Activated T-helper 2 cell treated with anti-CD3 and anti-CD28 coated beads, Interferon-gamma antibody, Interleukin-2, Interleukin-4, amounts not matched to agents 10 μg/mL and 5 μg/mL and 100 μg/mL, durations not matched to agents 14 hours and 24 hours and 36 hours (primary cell): ENCODE results near the gene MICB. TPM values are rescaled to one million over a fixed set of nuclear protein-coding genes. Genes with fewer than 3 reads are reported as not detected.
"Not testable (repeated sequence)": the region's sequence is repeated elsewhere in the genome, so short reads cannot be mapped to it uniquely, and the experiment has no call there.

Experiments used
- DNase-seq: peaks from one replicate; pipeline ENCODE4 v3.0.0; 2021; ENCODE audit warnings: low spot score
- H3K27ac Mint-ChIP-seq: one replicate; pipeline ENCODE4 v1.8.0; 2021; ENCODE audit warnings: mixed read lengths
- H3K27me3 Mint-ChIP-seq: one replicate; pipeline ENCODE4 v1.8.0; 2021; ENCODE audit warnings: low read depth, mixed read lengths
- H3K36me3 Mint-ChIP-seq: one replicate; pipeline ENCODE4 v1.8.0; 2021; ENCODE audit warnings: low read depth, mixed read lengths
- H3K4me1 Mint-ChIP-seq: one replicate; pipeline ENCODE4 v1.8.0; 2021; ENCODE audit warnings: low read depth, mixed read lengths
- H3K4me3 Mint-ChIP-seq: one replicate; pipeline ENCODE4 v1.8.0; 2021; ENCODE audit warnings: low read depth, mild to moderate bottlenecking, moderate library complexity, mixed read lengths
- H3K9me3 Mint-ChIP-seq: one replicate; pipeline ENCODE4 v1.8.0; 2021; ENCODE audit warnings: mixed read lengths
- intact Hi-C: fragments of 100-400 bp; cut with micrococcal nuclease; formaldehyde crosslinking; loops from one replicate; pipeline ENCODE4 v1.15.1; 2023
- total RNA-seq: library from RNA; stranded (reverse); gene quantifications from 2 replicates; pipeline ENCODE4 v1.2.3, GENCODE V29; 2022

MICB gene
- 30.6 and 31.5 TPM in 2 replicates for total RNA-seq

DNA sequence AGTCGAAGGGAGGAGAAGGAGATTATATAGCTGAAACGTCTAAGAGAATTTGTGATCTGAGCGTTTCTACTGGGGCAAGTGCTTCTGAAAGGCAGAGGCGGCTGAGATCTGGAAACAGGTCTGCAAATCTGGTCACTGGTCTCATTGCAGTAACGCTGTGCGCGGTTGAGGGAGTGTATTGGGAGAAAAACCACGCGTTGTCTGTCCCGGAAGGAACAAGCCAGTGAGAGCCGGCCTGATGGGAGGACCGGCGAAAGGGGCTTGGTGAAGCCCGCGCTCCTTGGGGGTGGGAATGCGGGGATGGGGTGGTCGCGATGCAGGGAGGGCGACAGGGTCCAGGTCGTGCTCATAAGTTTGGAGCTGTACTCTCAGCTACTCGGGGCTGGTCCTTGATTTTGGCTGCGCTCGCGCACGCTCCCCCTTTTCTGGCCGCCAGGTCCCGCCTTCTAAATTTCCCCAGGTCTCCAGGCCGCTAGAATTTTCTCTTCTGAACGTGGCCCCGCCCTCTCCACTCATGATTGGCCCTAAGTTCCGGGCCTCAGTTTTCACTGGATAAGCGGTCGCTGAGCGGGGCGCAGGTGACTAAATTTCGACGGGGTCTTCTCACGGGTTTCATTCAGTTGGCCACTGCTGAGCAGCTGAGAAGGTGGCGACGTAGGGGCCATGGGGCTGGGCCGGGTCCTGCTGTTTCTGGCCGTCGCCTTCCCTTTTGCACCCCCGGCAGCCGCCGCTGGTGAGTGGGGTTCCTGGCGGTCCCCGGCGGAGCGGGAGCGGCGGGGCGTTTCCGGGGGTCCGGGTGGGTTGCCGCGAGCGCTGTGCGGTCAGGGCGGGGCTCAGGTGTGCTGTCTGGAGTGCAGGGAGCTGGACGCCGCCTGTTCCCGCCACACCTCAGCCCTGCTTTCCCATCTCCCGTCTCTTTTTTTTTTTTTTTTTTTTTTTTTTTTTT is at the start of gene MICB:
Gene MICB, plus strand, starts transcription at position 615 of the 946 bp plus-strand sequence. Its CDS starts 49 bp downstream, at position 664.
- Mint-ChIP-seq H3K27ac (peak within 1 kb of the TSS; percentile 89), H3K4me3 (peak within 1 kb of the TSS; percentile 89), H3K9me3 (no peaks in the 10 kb centered on the region), H3K36me3 (peaks cover 23% of the 10 kb centered on the region), H3K27me3 (no peaks in the 10 kb centered on the region), H3K4me1 (peaks cover 52% of the 10 kb centered on the region)
- intact Hi-C loops, result loop anchor here (10.0 kb wide), 1 partner anchor 337 kb away; no protein-coding TSS in a partner anchor
- peak; percentile 79 for DNase-seq

DNA sequence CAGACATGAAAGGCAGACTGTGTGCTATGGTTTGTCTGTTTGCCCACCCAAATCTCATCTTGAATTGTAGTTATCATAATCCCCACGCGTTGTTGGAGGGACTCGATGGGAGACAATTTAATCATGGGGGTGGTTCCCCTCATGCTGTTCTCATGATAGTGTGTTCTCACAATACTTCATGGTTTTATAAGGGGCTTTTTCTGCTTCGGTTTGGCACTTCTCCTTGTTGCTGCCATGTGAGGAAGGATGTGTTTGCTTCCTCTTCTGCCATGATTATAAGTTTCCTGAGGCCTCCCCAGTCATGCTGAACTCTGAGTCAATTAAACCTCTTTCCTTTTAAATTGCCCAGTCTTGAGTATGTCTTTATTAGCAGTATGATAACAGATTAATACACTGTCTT is 47.2 kb upstream of the MICB start:
- DNase-seq, result no peak
- peaks cover 8% of the 10 kb centered on the region for H3K9me3 Mint-ChIP-seq
- intact Hi-C loops, result no loop called here
- H3K27ac Mint-ChIP-seq, result no peak overlapping the region
- H3K27me3 Mint-ChIP-seq, result peaks cover 53% of the 10 kb centered on the region
- no peak overlapping the region for H3K4me3 Mint-ChIP-seq
- no peaks in the 10 kb centered on the region for H3K4me1 Mint-ChIP-seq
- H3K36me3 Mint-ChIP-seq, result no peaks in the 10 kb centered on the region

GRCh38 chr6:31452859-31453258 is 45.1 kb upstream of the MICB start:
- peaks cover 8% of the 10 kb centered on the region for H3K9me3 Mint-ChIP-seq
- intact Hi-C loops, result no loop called here

DNA sequence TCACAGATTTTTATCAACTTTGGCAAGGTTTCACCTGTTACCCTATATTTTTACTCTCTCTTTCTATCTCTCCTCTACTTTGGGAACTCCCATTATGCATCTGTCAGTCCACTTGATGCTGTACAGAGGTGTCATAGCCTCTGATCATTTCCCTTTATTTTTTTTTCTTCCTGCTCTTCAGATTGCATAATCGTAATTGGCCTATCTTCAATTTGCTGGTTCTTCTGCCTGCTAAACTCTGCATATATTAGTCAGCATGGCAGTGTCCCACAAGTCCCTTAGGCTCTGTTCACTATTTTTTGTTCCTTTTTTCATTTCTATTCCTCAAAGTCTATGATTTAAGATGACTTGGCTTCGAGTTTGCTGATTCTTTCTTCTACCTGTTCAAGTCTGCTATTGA is 44.7 kb upstream of the MICB start:
- H3K36me3 Mint-ChIP-seq, result no peaks in the 10 kb centered on the region
- H3K4me1 Mint-ChIP-seq, result no peaks in the 10 kb centered on the region
- H3K27me3 Mint-ChIP-seq, result peaks cover 58% of the 10 kb centered on the region
- intact Hi-C loops, result no loop called here
- no peak for DNase-seq
- H3K27ac Mint-ChIP-seq, result no peak overlapping the region
- peaks cover 8% of the 10 kb centered on the region for H3K9me3 Mint-ChIP-seq
- no peak overlapping the region for H3K4me3 Mint-ChIP-seq

More at GRCh38 chr6:31452859-31453258, 45.1 kb upstream of the MICB start:
- no peaks in the 10 kb centered on the region for H3K4me1 Mint-ChIP-seq
- H3K27me3 Mint-ChIP-seq, result peaks cover 56% of the 10 kb centered on the region
- DNase-seq, result no peak
- H3K27ac Mint-ChIP-seq, result no peak overlapping the region
- H3K4me3 Mint-ChIP-seq, result no peak overlapping the region
- no peaks in the 10 kb centered on the region for H3K36me3 Mint-ChIP-seq

- H3K4me1 Mint-ChIP-seq, result peaks cover 22% of the 10 kb centered on the region
- peaks cover 20% of the 10 kb centered on the region for H3K36me3 Mint-ChIP-seq
- H3K9me3 Mint-ChIP-seq, DNase-seq, intact Hi-C loops, H3K27ac Mint-ChIP-seq, H3K4me3 Mint-ChIP-seq: not testable (repeated sequence)
- peaks cover 21% of the 10 kb centered on the region for H3K27me3 Mint-ChIP-seq
Observed at GRCh38 chr6:31459864-31460263, 38.1 kb upstream of the MICB start.

GRCh38 chr6:31460361-31461025 is 37.5 kb upstream of the MICB start:
- DNase-seq, result no peak
- H3K4me1 Mint-ChIP-seq, result peaks cover 28% of the 10 kb centered on the region
- peaks cover 26% of the 10 kb centered on the region for H3K36me3 Mint-ChIP-seq
- intact Hi-C loops, result no loop called here
- no peak overlapping the region for H3K27ac Mint-ChIP-seq
- H3K9me3 Mint-ChIP-seq, result no peaks in the 10 kb centered on the region
- H3K27me3 Mint-ChIP-seq, result peaks cover 21% of the 10 kb centered on the region
- no peak overlapping the region for H3K4me3 Mint-ChIP-seq

DNA sequence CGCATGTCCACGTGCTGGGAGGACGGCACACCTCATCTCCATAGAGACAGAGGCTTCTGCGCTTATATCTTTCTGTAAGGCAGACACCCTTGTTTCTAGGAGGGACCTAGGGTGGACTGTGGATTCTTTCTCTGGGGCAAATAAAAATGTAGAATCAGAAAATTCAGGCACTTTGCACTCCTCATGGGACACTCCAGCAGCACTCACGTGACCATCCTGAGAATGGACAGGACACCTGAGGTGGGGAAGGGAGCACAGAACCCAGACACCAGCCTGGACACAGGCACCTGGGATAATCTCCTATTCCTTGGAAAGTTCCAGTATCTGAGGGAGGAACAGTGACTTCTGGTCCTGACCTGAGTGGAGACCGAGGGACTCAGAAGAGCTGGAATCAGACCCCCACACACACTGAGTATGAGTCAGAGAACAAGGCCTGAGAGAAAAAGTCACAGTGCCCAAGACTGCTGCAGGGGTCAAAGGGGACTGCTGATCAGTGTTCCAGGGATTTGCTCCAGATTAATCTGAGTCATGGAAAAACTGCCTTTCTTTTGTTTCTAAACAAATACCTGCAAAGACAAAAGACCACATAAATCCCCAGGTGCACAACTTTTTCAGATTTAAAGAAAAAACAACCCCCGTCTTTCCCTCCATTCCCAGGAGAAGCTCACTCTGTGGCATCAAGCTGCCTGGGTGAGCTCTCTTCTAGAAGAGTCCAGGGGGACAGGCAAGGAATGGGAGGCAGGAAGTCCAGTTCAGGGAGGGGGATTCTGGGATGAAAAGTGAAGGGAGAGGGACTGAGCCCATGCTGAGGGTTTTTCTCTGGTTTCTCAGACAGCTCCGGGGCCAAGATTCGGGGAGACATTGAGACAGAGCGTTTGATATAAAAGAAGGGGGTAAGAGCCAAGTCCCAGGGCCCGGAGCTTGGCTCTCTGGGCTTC is 35.6 kb upstream of the MICB start:
- Mint-ChIP-seq H3K4me3 (peak overlapping the region; percentile 100), H3K4me1 (peaks cover 44% of the 10 kb centered on the region), H3K9me3 (no peaks in the 10 kb centered on the region), H3K27ac (peak overlapping the region; percentile 90), H3K27me3 (peaks cover 14% of the 10 kb centered on the region), H3K36me3 (peaks cover 41% of the 10 kb centered on the region)
- intact Hi-C loops, result no loop called here
- DNase-seq, result no peak

GRCh38 chr6:31462964-31463870 is 34.7 kb upstream of the MICB start:
- Mint-ChIP-seq H3K4me3 (peak overlapping the region; percentile 100), H3K36me3 (peaks cover 49% of the 10 kb centered on the region), H3K27ac (peak overlapping the region; percentile 90), H3K4me1 (peaks cover 52% of the 10 kb centered on the region), H3K27me3 (peaks cover 9% of the 10 kb centered on the region), H3K9me3 (no peaks in the 10 kb centered on the region)
- intact Hi-C loops, result loop anchor here (1.0 kb wide), 1 partner anchor 64 kb away; no protein-coding TSS in a partner anchor
- peak; percentile 85 for DNase-seq

DNA sequence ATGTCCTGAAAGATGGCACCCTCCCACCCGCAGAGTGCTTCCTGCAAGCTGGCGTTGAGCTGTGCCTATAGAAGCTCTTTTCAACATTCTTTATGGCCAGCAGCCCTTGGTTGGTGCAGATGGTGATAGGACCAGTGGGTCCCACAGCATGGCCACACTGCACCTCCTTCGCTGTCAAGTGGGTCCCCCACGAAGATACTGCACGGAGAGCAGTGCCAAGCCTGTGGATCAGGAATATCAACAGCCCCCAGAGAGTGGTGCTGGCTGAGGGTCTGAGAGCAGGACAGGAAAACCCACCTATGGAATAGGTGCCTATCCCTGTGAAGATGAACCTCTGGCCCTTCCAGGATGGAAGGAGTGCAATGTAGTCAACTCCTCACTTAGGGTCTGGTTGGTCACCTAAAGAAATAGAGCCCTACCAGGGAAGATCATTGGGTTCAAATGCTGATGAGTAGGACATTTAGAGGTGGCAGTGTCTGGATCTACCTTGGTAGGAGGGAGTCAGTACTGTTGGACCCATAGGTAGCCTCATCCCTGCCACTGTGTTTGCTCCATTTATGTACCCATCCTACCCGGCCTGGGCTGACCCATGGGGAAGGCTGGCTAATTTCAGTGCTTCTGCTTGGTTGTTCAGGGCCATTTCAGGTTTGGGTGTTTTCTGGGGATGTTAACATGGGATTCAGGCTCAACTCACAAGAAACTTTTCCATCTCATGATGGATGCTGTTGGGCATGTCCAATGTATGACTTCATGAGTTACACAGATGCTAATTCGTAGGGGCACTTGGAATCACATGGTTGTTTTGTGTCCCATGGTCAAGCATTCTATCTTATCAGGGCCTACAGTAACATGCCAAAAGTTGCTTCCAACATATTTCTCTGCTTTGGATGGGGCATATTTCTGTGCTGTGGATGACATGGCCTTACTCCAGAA is 33.4 kb upstream of the MICB start:
- Mint-ChIP-seq H3K9me3 (no peaks in the 10 kb centered on the region), H3K27me3 (no peaks in the 10 kb centered on the region), H3K36me3 (peaks cover 49% of the 10 kb centered on the region), H3K27ac (peak overlapping the region; percentile 90), H3K4me3 (peak overlapping the region; percentile 100), H3K4me1 (peaks cover 60% of the 10 kb centered on the region)
- no peak for DNase-seq
- intact Hi-C loops, result no loop called here

GRCh38 chr6:31465185-31465536 is 32.8 kb upstream of the MICB start:
- intact Hi-C loops, result no loop called here
- no peaks in the 10 kb centered on the region for H3K27me3 Mint-ChIP-seq
- H3K4me1 Mint-ChIP-seq, result peaks cover 66% of the 10 kb centered on the region
- peak overlapping the region; percentile 26 for H3K27ac Mint-ChIP-seq
- peaks cover 53% of the 10 kb centered on the region for H3K36me3 Mint-ChIP-seq
- H3K4me3 Mint-ChIP-seq, result peak overlapping the region; percentile 100
- no peaks in the 10 kb centered on the region for H3K9me3 Mint-ChIP-seq
- no peak for DNase-seq

DNA sequence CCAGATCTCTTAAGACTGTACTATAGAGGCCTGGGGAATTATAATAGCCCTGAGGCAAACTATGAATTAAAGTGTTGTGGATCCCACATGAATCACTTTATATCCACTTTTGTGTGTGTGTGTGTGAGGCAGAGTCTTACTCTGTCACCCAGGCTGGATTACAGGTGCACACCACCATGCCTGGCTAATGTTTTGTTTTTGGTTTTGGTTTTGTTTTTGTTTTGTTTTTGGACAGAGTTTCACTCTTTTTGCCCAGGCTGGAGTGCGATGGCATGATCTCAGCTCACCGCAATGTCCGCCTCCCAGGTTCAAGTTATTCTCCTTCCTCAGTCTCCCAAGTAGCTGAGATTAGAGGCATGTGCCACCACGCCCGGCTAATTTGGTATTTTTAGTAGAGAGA is 32.2 kb upstream of the MICB start:
- no peak for DNase-seq
- H3K36me3 Mint-ChIP-seq, result peaks cover 55% of the 10 kb centered on the region
- intact Hi-C loops, result no loop called here
- no peaks in the 10 kb centered on the region for H3K9me3 Mint-ChIP-seq
- no peaks in the 10 kb centered on the region for H3K27me3 Mint-ChIP-seq
- H3K4me3 Mint-ChIP-seq, result peak overlapping the region; percentile 100
- H3K27ac Mint-ChIP-seq, result peak overlapping the region; percentile 26
- peaks cover 68% of the 10 kb centered on the region for H3K4me1 Mint-ChIP-seq
